Left ventricle myocardium inferior (tissue), 1 donor: ENCODE measurements around the gene COBLL1. TPM values are rescaled to one million over a fixed set of nuclear protein-coding genes. Genes with fewer than 3 reads are reported as not detected.

Experiments used
- DNase-seq: peaks from one replicate; pipeline ENCODE4 v3.0.0-alpha.2; 2020
- H3K27ac ChIP-seq: fragments of 200-600 bp; replicated peaks from 2 replicates; pipeline ENCODE4 v1.8.0; 2021
- H3K27me3 ChIP-seq: fragments of 200-600 bp; 2 replicates; pipeline ENCODE4 v1.8.0; 2021; ENCODE audit warnings: low read depth
- H3K36me3 ChIP-seq: fragments of 200-600 bp; 2 replicates; pipeline ENCODE4 v1.8.0; 2021
- H3K4me1 ChIP-seq: fragments of 200-600 bp; 2 replicates; pipeline ENCODE4 v1.8.0; 2021
- H3K4me3 ChIP-seq: fragments of 200-600 bp; 2 replicates; pipeline ENCODE4 v1.8.0; 2021; ENCODE audit warnings: mild to moderate bottlenecking, moderate library complexity
- H3K9me3 ChIP-seq: fragments of 200-600 bp; replicated peaks from 2 replicates; pipeline ENCODE4 v1.8.0; 2021
- intact Hi-C: fragments of 100-400 bp; cut with micrococcal nuclease; formaldehyde crosslinking; loops from one replicate; pipeline ENCODE4 v1.11.0; 2022
- total RNA-seq: library from RNA; stranded (reverse); fragmentation: NEBNext Ultra II Directional; extraction: Animal tissue kit (Norgen Biotek cat#: 25700); gene quantifications from one replicate; pipeline ENCODE4 v1.2.1, GENCODE V29; 2021
- TF ChIP-seq, protein P1 (sequence below): fragments of 200-600 bp; IDR thresholded peaks from 2 replicates; pipeline ENCODE4 v1.8.0; 2021; ENCODE audit warnings: antibody characterized with exemption, mild to moderate bottlenecking, borderline replicate concordance
- donor health status: DM: no; HTN: yes; CAD: no; lungs with severe emphysema.

COBLL1 gene
- total RNA-seq, 1 donor from 2014 or later, result 15.3 TPM

DNA sequence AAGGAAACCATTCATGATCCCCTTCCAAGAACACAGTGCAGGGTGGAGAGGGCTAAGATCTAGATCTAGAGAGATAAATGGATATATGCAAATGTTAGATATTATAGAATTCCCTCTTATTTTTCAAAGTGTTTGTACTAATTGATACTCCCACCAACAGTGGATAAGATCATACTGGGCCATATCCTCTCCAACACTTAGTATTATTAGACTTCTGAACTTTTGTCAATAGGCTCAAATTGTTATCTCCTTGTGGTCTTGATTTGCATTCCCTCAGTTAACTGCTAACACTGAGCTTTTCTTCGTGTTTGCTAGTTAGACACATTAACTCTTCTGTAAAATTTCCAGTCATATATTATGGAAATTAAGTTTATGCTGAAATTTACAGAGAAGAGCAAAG lies 163.9 kb downstream of the COBLL1 start:
- Histone ChIP-seq H3K27ac (no peak overlapping the region), H3K4me1 (peaks cover 4% of the 10 kb centered on the region), H3K36me3 (peaks cover 14% of the 10 kb centered on the region), H3K9me3 (peaks cover 10% of the 10 kb centered on the region), H3K4me3 (no peak overlapping the region), H3K27me3 (no peaks in the 10 kb centered on the region)
- TF ChIP-seq, protein P1, sequence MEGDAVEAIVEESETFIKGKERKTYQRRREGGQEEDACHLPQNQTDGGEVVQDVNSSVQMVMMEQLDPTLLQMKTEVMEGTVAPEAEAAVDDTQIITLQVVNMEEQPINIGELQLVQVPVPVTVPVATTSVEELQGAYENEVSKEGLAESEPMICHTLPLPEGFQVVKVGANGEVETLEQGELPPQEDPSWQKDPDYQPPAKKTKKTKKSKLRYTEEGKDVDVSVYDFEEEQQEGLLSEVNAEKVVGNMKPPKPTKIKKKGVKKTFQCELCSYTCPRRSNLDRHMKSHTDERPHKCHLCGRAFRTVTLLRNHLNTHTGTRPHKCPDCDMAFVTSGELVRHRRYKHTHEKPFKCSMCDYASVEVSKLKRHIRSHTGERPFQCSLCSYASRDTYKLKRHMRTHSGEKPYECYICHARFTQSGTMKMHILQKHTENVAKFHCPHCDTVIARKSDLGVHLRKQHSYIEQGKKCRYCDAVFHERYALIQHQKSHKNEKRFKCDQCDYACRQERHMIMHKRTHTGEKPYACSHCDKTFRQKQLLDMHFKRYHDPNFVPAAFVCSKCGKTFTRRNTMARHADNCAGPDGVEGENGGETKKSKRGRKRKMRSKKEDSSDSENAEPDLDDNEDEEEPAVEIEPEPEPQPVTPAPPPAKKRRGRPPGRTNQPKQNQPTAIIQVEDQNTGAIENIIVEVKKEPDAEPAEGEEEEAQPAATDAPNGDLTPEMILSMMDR, result no peak
- intact Hi-C loops, result no loop called here
- DNase-seq, result no peak

DNA sequence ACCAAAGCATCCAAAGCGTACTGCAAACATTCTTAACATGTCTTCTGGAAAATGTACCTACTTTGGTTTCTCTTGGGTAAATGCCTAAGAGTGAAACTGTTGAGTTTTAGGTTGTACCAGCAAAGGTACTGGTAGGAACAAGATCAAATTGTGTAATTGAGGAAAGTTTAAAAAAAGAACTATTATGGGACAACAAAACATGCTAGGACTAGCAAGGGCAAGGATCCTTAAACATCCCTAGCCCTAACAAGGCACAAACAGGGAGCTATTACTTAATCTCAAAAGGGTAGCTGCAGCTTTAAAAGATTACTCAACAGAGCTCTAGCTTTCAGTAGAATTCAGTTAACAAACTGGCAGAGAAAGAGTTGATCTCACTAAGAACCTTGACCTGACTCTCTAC lies 164.4 kb downstream of the COBLL1 start:
- H3K4me3 ChIP-seq, result no peak overlapping the region
- no peaks in the 10 kb centered on the region for H3K27me3 ChIP-seq
- H3K9me3 ChIP-seq, result peaks cover 10% of the 10 kb centered on the region
- intact Hi-C loops, result no loop called here
- TF ChIP-seq, protein P1, result no peak
- H3K36me3 ChIP-seq, result peaks cover 14% of the 10 kb centered on the region
- DNase-seq, result no peak
- no peak overlapping the region for H3K27ac ChIP-seq
- peaks cover 4% of the 10 kb centered on the region for H3K4me1 ChIP-seq

DNA sequence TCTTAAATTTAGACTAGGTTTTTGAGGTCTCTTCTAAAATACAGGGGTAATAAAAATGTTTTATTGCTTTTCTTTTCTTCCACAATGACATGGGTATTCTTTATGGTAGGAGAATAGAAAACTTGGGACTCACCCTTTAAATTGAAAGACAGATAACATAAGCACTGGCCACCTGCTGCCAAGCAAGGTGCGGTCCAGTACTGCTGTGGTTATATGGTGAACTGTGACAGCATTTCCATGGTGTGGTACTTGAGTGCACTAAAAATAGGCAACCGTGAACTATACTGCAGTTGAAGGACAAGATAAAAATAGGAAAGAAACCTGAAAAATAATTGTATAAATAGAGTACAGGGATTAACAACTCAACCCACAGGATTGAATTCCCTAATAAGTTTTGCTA lies 165.9 kb downstream of the COBLL1 start:
- peak overlapping the region; percentile 71 for H3K27ac ChIP-seq

DNA sequence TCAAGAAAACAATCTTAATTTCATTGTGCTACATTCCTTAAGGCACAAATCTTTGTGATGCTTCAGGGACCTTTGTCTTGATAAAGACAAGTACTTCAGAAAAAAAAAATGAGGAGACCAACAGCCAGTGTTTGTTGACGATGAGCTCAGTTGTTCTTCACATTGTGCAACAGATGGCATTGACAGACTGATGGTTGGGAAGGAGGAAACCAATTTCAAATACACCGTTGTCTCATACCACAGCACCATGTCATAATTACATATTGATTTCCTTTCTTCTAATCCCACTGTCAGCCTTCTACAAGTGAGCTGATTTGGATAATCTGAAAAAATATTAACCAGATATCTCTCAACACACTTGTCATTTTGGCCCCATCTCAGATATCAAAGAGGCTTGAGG lies 166.6 kb downstream of the COBLL1 start:
- H3K4me3 ChIP-seq, result no peak overlapping the region
- H3K4me1 ChIP-seq, result peaks cover 19% of the 10 kb centered on the region
- H3K27ac ChIP-seq, result peak overlapping the region; percentile 71
- H3K36me3 ChIP-seq, result peaks cover 14% of the 10 kb centered on the region
- intact Hi-C loops, result no loop called here
- H3K9me3 ChIP-seq, result peaks cover 10% of the 10 kb centered on the region
- TF ChIP-seq, protein P1, result no peak
- H3K27me3 ChIP-seq, result no peaks in the 10 kb centered on the region
- no peak for DNase-seq

More for the DNA sequence above, 165.9 kb downstream of the COBLL1 start:
- Histone ChIP-seq H3K36me3 (peaks cover 14% of the 10 kb centered on the region), H3K4me3 (no peak overlapping the region), H3K9me3 (peaks cover 10% of the 10 kb centered on the region), H3K4me1 (peaks cover 16% of the 10 kb centered on the region), H3K27me3 (no peaks in the 10 kb centered on the region)
- intact Hi-C loops, result no loop called here
- no peak for DNase-seq
- TF ChIP-seq, protein P1, result no peak

DNA sequence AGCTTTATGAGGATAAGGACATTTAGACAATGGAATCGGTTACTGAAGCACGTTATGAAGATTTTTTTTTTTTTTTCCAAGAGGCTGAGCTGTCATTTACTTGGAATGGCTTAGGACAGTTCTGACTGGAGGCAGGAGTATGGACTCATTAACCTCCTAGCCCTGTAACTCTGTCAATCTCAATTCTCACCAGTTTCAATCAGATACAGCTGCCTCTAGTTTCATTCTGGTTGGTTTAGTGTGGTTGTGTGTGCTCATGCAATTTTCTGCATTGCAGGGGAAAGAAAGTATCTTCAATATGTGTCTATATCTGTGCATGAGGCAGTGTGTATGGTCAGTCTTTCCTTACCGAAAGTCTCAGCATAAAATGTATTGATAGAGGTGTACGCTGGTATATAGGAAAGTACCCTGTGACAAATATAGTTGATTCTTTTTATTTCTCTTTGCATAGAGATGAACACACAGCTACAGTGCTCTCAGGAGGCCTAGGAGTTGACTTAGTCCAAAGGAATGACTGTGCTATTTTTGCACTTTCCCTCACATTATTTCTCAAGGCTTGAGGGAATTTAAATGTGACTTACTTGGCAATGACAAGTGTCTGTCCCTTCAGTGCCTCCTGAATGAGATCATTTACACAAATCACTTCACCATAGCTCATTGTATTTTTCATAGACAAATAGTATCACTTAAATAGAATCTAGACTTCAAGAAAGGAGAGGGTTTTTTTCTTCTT lies 169.8 kb downstream of the COBLL1 start:
- Histone ChIP-seq H3K27ac (peak overlapping the region; percentile 5), H3K27me3 (no peaks in the 10 kb centered on the region), H3K9me3 (no peaks in the 10 kb centered on the region), H3K36me3 (no peaks in the 10 kb centered on the region), H3K4me1 (peaks cover 19% of the 10 kb centered on the region), H3K4me3 (no peak overlapping the region)
- TF ChIP-seq, protein P1, result no peak
- intact Hi-C loops, result no loop called here
- no peak for DNase-seq
